NCI-H1417 treated with DMSO at 0.1 percent for 48 hours (cell line): ENCODE measurements around the gene ZNF75A.
"Not testable (repeated sequence)": the region's sequence is repeated elsewhere in the genome, so short reads cannot be mapped to it uniquely, and the experiment has no call there.

Experiments
- DNase-seq: peaks from one replicate; lab custom pipeline; 2025; lab: John Stamatoyannopoulos, UW

ZNF75A gene

DNA sequence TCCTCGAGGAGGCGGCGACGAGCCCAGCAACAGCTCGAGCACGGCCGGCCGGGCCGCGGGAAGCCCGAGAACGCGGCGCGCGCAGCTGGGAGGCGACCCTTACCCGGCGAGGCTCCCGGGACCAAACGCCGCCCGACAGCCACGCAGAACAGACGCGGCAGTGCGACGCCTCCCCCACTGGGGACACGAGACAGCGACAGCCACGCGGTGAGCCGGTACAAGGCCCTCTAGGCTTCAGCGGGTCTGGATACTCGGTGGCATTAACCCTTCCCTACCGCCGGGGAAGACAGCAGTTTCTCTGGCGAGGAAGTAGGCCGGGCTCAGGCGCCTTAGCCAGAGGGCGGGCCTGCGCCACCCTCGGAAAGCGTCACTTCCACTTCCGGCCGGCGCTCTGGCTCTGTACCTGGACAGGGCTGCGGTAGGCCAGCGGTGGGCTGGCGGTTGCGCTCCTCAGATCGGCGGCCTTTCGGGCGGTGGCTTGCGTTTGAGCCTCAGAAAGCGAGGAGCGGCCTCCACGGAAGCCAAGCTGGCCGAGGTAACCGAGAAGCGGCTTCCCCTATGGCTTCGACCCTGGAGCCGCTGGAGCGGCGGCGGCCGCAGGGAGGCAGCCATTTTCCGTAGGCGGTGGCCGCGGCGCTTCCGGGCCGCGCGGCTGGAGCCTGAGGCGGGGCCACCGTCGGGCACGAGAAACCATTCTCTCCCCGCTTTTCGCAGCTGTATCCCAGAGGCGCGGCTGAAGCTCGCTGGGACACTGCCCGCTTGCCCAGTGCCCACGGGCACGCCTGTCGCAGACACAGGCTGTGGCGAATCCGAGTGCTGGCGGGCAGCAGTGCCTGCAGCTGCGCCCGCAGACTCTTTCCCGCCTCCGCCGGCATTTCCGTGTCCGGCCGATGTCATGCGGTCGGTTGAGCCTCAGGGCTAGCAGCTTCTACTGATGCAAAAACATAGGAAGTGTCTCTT is at the start of gene ZNF75A, which contains the start of gene TIGD7:
Gene ZNF75A (plus strand): TSS at position 389 of the 960 bp plus-strand sequence. CDS start 2,932 bp downstream, outside the sequence.
Gene TIGD7 (minus strand): TSS at position 322 of the 960 bp plus-strand sequence. CDS start 4,816 bp downstream, outside the sequence.
- DNase-seq: peak; percentile 36

GRCh38 chr16:3256146-3256865 is 49.0 kb upstream of the ZNF75A start, which contains the start of gene MEFV:
Gene MEFV (minus strand): TSS chr16:3256633. CDS start chr16:3256587, 46 bp downstream.
- no peak for DNase-seq

- no peak for DNase-seq
Observed at GRCh38 chr16:3256866-3257465, 48.3 kb upstream of the ZNF75A start.

GRCh38 chr16:3259836-3260235 is 45.5 kb upstream of the ZNF75A start:
- no peak for DNase-seq

GRCh38 chr16:3262517-3262916 is 42.8 kb upstream of the ZNF75A start:
- DNase-seq: no peak

DNA sequence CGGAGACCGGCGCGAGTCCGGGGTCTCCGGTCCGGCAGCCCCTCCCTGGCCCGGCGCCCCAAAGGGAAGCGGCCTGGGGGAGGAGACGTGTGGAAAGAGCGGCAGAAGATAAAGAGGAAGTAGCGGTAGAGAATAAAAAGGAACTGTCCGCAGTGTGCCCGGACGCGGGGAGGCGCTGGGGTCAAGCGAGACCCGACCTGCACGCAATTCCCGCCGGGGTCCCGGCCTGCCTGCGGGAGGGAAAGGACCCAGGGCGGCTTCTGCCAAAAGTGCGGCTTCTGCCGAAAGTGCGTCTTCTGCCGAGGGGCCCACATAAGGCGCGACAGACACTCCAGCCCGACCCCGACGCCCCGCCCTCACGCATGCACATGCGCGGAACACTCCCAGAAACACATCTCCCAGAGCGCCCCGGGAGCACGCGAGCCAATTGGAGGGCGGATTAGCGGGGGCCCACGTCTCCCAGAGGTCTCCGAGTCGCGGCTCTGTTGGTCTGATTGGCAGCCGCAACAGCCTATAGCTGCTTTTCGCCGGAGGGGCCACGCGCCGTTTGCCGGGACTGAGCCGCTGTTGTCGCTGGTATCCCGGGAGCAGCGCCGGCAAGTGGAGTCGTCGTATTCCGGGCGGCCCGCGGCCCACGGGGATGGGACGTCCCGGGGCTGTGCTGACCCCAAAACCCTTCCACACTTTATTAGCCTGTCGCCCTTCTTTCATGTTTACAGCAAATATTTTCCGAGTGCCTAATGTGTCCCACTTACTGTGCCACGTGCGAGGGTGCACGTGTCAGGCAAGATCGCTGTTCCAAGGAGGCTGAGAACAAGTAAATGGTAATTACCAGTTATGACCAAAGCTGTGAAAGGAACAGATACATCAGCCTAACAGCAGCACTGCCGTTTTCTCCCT is 40.9 kb upstream of the ZNF75A start:
- DNase-seq: peak; percentile 81

- DNase-seq: no peak
Observed at GRCh38 chr16:3266873-3267537, 38.3 kb upstream of the ZNF75A start.

- no peak for DNase-seq
Observed at GRCh38 chr16:3268294-3268693, 37.0 kb upstream of the ZNF75A start.

- not testable (repeated sequence) for DNase-seq
Observed at GRCh38 chr16:3270718-3271117, 34.6 kb upstream of the ZNF75A start.

DNA sequence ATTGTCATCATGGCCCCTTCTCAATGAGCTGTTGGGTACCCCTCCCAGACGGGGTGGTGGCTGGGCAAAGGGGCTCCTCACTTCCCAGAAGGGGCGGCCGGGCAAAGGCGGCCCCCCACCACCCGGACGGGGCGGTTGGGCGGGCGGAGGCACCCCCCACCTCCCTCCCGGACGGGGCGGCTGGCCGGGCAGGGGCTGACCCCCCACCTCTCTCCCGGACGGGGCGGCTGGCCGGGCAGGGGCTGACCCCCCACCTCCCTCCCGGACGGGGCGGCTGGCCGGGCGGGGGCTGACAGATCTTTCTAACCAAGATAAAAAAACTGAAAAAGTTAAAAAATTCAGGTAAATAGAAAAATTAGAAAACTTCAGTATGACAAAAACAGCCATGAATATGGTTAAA is 34.0 kb upstream of the ZNF75A start:
- DNase-seq: not testable (repeated sequence)

DNA sequence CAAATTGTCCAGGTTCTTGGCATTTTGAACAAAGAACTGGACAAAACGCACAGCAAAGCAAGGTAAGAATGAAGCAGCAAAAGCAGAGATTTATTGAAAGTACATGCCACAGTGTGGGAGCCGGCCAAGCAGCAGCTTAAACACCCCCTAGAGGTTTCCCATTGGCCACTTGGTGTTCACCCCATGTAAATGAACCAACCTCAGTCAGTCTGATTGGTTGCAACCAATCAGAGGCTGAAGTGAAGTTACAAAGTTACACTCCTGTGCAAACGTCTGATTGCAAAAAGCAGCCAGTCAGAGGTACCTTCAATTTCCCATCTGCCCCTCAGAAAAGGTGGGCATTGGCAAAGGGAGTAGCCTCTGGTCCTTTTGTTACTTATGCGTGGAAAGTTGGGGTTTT is 30.8 kb upstream of the ZNF75A start:
- DNase-seq: no peak

DNA sequence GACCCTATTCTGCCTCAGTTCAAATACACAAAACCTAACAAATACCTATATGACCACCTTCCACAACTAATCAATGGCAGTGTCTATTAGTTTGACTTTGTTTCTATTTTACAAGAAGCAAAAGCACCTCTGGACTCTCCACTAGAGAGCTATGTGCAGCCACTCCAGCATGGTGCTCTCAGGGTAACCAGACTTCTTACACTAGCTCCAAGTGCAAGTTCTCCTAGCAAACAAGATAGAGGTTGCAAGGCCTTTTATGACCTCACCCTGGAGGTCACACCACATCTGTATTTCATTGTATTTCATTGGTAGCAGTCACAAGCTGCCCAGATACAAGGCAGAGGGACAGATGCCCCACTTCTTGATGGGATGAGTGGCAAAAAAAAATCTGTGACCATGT is 30.4 kb upstream of the ZNF75A start:
- DNase-seq: no peak

DNA sequence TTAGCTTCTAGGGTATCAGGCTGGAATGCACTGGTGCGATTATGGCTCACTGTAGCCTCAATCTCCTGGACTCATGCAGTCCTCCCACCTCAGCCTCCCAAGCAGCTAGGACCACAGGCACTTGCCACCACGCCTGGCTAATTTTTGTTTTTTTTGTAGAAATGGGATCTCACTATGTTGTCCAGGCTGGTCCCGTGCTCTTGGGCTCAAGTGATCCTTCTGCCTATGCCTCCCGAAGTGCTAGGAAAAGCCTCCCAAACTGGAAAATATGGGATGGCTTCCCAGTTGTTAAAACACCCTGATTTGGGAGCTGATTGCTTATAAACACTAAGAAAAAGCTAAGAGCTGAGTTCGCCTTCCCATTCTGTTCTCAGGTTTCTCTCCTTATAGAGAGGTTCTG is 28.6 kb upstream of the ZNF75A start:
- no peak for DNase-seq

GRCh38 chr16:3281222-3281820 is 24.0 kb upstream of the ZNF75A start:
- DNase-seq: no peak

DNA sequence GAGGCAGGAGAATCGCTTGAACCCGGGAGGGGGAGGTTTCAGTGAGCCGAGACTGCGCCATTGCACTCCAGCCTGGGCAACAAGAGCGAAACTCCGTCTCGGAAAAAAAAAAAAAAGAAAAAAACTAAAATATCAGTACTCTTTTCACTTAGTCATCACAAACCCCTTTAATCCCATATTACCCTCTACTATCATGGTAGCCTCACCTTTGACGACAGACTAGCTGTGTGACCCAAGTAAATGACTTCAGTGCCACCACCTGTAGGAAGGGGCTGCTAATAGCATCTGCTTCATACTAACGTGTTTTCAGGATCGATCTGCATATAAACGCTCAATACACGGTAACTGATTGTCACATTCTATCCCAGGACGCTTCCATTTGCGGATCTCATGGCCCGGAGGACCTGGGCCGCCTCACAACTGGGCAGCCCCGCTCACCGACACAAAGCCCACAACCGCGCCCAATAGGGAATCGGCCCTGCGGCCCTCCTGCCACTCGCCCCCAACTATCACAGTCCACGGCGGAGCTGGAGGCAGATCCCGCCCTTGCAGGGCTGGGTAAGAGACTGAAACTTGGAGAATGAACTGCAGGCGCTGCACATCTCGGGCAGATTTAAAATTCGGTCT is 23.1 kb upstream of the ZNF75A start:
- DNase-seq: no peak

DNA sequence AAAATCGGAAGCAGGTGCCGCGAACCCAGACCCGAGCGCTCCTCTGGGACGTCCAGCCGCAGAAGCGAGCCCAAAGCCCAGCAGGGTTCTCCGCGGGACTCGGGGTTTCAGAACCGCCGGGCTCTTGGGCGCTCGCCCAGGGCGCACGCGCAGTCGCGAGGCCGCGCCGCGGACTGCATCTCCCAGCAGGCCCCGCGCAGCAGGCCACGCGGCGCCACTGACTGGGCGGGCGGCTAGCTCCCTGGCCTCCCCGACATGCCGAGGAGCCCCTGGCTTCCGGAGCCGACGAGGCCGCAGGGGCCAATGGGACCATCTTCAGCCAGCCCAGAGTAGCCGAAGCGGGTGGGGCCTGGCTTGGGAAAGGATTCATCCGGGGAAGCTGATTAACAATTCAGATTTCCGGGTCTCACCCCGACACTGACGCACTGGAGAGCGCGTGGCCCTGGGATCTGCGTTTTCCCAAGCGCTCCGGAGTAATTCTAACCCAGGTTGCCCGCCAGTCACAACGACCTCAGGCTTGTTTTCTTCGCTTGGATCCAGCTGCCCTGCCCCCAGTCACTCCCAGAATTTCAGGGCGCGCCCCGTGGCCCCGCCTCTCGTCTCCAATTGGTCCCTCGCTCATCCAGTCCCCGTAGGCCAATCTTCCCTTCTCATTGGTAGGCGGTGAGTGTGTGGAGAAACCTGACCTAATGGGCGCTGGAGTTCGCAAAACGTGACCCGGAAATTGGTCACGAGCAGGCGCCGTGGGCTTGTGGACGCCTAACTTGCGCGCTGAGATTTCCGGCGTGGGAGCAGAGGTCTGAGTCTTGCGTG is 22.4 kb upstream of the ZNF75A start, which contains the start of gene ZNF263:
Gene ZNF263 (plus strand): TSS at position 762 of the 813 bp plus-strand sequence. CDS start 328 bp downstream, outside the sequence.
- peak; percentile 93 for DNase-seq

GRCh38 chr16:3283543-3284447 is 21.5 kb upstream of the ZNF75A start:
- no peak for DNase-seq

- no peak for DNase-seq
Observed at GRCh38 chr16:3285131-3285530, 20.2 kb upstream of the ZNF75A start.
